Esophagus (tissue), 2 donors: Measurements from ENCODE around the gene SELENOF. TPM values are rescaled to one million over a fixed set of nuclear protein-coding genes. Genes with fewer than 3 reads are reported as not detected.

Experiments used
- polyA plus RNA-seq, 2 donors: library from polyadenylated mRNA; stranded (reverse); fragments of 200-250 nt; gene quantifications; one replicate each; pipeline ENCODE4 v1.2.3, GENCODE V29; 2013
- donor health status: healthy with polysubstance abuse.
- donor health status: Bipolar disorder and iron deficiency.

Gene SELENOF
- polyA plus RNA-seq, 2 donors = 44.4 to 64.9 TPM

Other genes starting within 250 kb of the SELENOF start
- gene SH3GLB1, start 209.6 kb downstream of the SELENOF start, polyA plus RNA-seq = 10 to 100 TPM; 39.2 to 49.4 TPM
- gene HS2ST1, start 509 bp upstream of the SELENOF start, polyA plus RNA-seq = 1 to 10 TPM; 2.7 to 3.8 TPM